ENCODE measurements around the gene ACSS2.

- TF ChIP-seq POLR2A (IDR thresholded peaks at IDR 0.05) = no peak
- TF ChIP-seq CTCF (IDR thresholded peaks at IDR 0.05) = peak in 1 of 3 donors; percentile 7
These were observed 3.7 kb upstream of the ACSS2 start, which contains the start of gene GGT7 for GRCh38 chr20:34872622-34873224.

All from lower leg skin (tissue), 3 donors.